Hepatocyte (in vitro differentiated cells): ENCODE measurements around the gene REP15.

Source experiments
- EZH2 ChIP-seq: fragments of 200-600 bp; sonication (generic); IDR thresholded peaks from 2 replicates; pipeline ENCODE4 v1.6.1; 2016; ENCODE audit warnings: antibody characterized with exemption, mild to moderate bottlenecking, borderline replicate concordance
- EZH2phosphoT487 ChIP-seq: fragments of 200-600 bp; sonication (generic); IDR thresholded peaks from one replicate; pipeline ENCODE4 v1.6.1; 2018; ENCODE audit warnings: antibody characterized with exemption, mild to moderate bottlenecking, low read depth, moderate library complexity; ENCODE audit not compliant: unreplicated experiment, severe bottlenecking
- TF ChIP-seq, protein P1 (sequence below): fragments of 200-600 bp; sonication (generic); IDR thresholded peaks from 2 replicates; pipeline ENCODE4 v1.5.1; 2016; ENCODE audit warnings: antibody characterized with exemption, mild to moderate bottlenecking; ENCODE audit not compliant: poor library complexity

- TF ChIP-seq, protein P1, sequence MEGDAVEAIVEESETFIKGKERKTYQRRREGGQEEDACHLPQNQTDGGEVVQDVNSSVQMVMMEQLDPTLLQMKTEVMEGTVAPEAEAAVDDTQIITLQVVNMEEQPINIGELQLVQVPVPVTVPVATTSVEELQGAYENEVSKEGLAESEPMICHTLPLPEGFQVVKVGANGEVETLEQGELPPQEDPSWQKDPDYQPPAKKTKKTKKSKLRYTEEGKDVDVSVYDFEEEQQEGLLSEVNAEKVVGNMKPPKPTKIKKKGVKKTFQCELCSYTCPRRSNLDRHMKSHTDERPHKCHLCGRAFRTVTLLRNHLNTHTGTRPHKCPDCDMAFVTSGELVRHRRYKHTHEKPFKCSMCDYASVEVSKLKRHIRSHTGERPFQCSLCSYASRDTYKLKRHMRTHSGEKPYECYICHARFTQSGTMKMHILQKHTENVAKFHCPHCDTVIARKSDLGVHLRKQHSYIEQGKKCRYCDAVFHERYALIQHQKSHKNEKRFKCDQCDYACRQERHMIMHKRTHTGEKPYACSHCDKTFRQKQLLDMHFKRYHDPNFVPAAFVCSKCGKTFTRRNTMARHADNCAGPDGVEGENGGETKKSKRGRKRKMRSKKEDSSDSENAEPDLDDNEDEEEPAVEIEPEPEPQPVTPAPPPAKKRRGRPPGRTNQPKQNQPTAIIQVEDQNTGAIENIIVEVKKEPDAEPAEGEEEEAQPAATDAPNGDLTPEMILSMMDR: no peak
- TF ChIP-seq EZH2: no peak
- TF ChIP-seq EZH2phosphoT487: no peak
These were observed 10.1 kb upstream of the REP15 start for GRCh38 chr12:27686147-27686546.
